ENCODE data around the gene SLC8A3. TPM values are rescaled to one million over a fixed set of nuclear protein-coding genes. Genes with fewer than 3 reads are reported as not detected.

SLC8A3 gene
- total and polyA plus RNA-seq, 12 donors = 0.01 to 0.26 (median 0.14) TPM; not detected in 4

DNA sequence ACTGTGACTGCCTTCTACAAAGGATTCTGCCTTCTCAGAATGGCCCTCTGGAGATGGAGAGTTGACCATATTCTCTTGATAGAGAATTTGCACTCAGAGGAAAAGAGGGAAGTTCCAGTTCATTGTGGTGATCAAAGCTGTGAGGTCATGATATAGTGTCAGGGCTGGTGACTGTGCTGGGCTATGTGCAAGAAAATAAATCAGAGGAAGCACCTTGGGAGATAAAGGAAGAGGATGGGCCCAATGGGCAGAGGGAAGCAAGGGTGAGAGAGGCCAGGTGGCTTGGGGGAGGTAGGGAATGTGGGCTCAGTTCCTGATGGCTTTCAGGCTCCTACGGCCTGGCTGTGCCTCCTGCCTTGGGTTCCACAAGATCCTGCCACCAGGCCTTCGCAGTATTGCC lies 145.8 kb downstream of the SLC8A3 start:
- H3K9me3 ChIP-seq = no peaks in the 10 kb centered on the region
- H3K4me1 ChIP-seq = peaks cover 0 to 6% (median 0%) of the 10 kb centered on the region in 9 donors
- WGBS, 2 donors = 74 to 81% methylated on average over 2 of the region's 2 CpGs
- intact Hi-C loops (cut with DNase I) = no loop called here
- no peaks in the 10 kb centered on the region for H3K36me3 ChIP-seq
- no peak for TF ChIP-seq CTCF (IDR thresholded peaks at IDR 0.05)
- no peak overlapping the region for H3K27ac ChIP-seq
- no peak overlapping the region for H3K4me3 ChIP-seq
- DNase-seq (no peak), ATAC-seq (no peak)
- peaks cover 0 to 67% (median 18%) of the 10 kb centered on the region in 7 donors for H3K27me3 ChIP-seq

- no peak for DNase-seq
- no peak overlapping the region for H3K27ac ChIP-seq
- WGBS, 2 donors = 37 to 51% methylated on average over 1 of the region's 1 CpG
- peaks cover 0 to 46% (median 14%) of the 10 kb centered on the region in 7 donors for H3K27me3 ChIP-seq
- TF ChIP-seq CTCF (IDR thresholded peaks at IDR 0.05) = no peak
- no peak for ATAC-seq
- no peaks in the 10 kb centered on the region for H3K36me3 ChIP-seq
- intact Hi-C loops (cut with DNase I) = no loop called here
- peaks cover 0 to 2% (median 0%) of the 10 kb centered on the region in 11 donors for H3K9me3 ChIP-seq
- no peak overlapping the region for H3K4me3 ChIP-seq
- no peaks in the 10 kb centered on the region for H3K4me1 ChIP-seq
These were observed 152.1 kb downstream of the SLC8A3 start for GRCh38 chr14:70036665-70037064.

DNA sequence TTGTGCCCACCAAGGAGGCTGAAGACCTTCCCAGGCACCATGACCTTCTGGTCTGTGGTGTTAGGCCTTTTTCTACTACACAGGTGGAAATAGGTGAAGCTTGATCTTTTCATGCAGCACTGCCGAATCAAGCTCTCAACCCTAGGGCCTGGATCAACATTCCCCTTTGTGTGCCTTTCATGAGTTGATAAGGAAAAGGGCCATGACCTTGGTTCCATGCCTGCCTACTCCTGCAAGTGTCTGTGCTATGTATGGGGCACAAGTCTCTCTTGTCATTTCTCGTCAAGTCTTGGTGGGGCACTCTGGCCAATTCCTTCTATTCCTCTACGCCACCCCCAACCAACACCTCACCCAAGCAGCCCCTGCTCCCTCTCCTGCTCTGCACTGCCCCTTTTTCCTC lies 154.5 kb downstream of the SLC8A3 start:
- no peak for ATAC-seq
- no peak for TF ChIP-seq CTCF (IDR thresholded peaks at IDR 0.05)

DNA sequence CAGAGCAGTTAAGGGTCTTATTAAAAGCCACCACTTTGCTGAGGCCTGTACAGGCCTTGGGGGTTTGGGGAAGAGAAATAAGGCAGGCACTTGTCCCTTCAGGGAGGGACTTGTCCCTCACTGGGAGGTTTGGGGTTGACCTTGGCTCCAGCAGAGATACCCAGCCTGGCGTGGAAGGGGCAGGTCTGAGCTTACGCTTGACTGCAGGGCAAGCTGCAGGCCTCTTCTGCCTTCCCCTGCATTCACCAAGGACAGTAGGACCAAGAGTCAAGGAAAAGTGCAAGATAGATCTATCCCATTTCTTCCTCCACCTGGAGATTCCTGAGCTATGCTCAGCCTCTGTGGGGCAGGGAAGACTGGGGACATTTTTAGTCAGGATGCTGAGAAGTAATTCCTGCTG lies 155.2 kb downstream of the SLC8A3 start:
- intact Hi-C loops (cut with DNase I) = no loop called here
- 79 to 85% methylated on average over 2 of the region's 2 CpGs for WGBS, 2 donors

More for the DNA sequence above, 154.5 kb downstream of the SLC8A3 start:
- intact Hi-C loops (cut with DNase I) = no loop called here
- H3K9me3 ChIP-seq = peaks cover 0 to 2% (median 0%) of the 10 kb centered on the region in 11 donors
- no peak for DNase-seq
- peaks cover 0 to 29% (median 5%) of the 10 kb centered on the region in 7 donors for H3K27me3 ChIP-seq
- H3K4me1 ChIP-seq = no peaks in the 10 kb centered on the region
- 51 to 71% methylated on average over 3 of the region's 3 CpGs for WGBS, 2 donors
- no peak overlapping the region for H3K4me3 ChIP-seq
- H3K36me3 ChIP-seq = no peaks in the 10 kb centered on the region
- H3K27ac ChIP-seq = no peak overlapping the region

More for the DNA sequence above, 155.2 kb downstream of the SLC8A3 start:
- peaks cover 0 to 2% (median 0%) of the 10 kb centered on the region in 11 donors for H3K9me3 ChIP-seq
- H3K4me3 ChIP-seq = no peak overlapping the region
- no peak for DNase-seq
- no peaks in the 10 kb centered on the region for H3K4me1 ChIP-seq
- TF ChIP-seq CTCF (IDR thresholded peaks at IDR 0.05) = no peak
- peaks cover 0 to 29% (median 12%) of the 10 kb centered on the region in 7 donors for H3K27me3 ChIP-seq
- H3K36me3 ChIP-seq = no peaks in the 10 kb centered on the region
- ATAC-seq = no peak
- no peak overlapping the region for H3K27ac ChIP-seq

Measured in heart right ventricle (tissue), 16 donors.